ENCODE data around the gene GATAD2B.
A peak's percentile ranks its signal among the peaks of the same experiment; 100 is the strongest.

Gene GATAD2B

GRCh38 chr1:153929426-153929825 lies 6.7 kb upstream of the GATAD2B start:
- Histone ChIP-seq H3K9me3 (ENCODE audit: control insufficient read depth, insufficient read depth, low read depth, low read length) (no peaks in the 10 kb centered on the region), H3K4me3 (ENCODE audit: low read depth, low read length) (no peak overlapping the region), H3K36me3 (ENCODE audit: control insufficient read depth in 2 of 2, insufficient read depth in 1 of 2, low read length in 2 of 2) (peaks cover 0 to 43% of the 10 kb centered on the region in 2 experiments; a peak in 2 of 3 replicates), H3K4me1 (ENCODE audit: control insufficient read depth, insufficient read depth, low read length) (no peaks in the 10 kb centered on the region), H3K27ac (ENCODE audit: extremely low read depth, low read depth, low read length) (no peak overlapping the region)
- CTCF ChIA-PET: interaction anchor here (1.1 to 1.9 kb wide), 4 partner anchors 11 to 132 kb away, joined by 3 to 13 read pairs (median 4); partner anchors contain the start of gene DENND4B
- POLR2A ChIA-PET: interaction anchor here (0.7 to 1.4 kb wide), 2 partner anchors 10 to 17 kb away, joined by 3 to 6 read pairs; partner anchors contain the start of gene DENND4B
- no peak for TF ChIP-seq ZNF548 (tag by site-specific recombination; IDR thresholded peaks at IDR 0.05)
- TF ChIP-seq ZXDB (tag by site-specific recombination; IDR thresholded peaks at IDR 0.05): no peak
- TF ChIP-seq ZNF148 (tag by site-specific recombination; IDR thresholded peaks at IDR 0.05; ENCODE audit: borderline replicate concordance): no peak
- no peak for TF ChIP-seq ZNF777 (tag by site-specific recombination; IDR thresholded peaks at IDR 0.05; ENCODE audit: borderline replicate concordance)
- TF ChIP-seq MEIS1 (CRISPR knock-in tag; IDR thresholded peaks at IDR 0.05; ENCODE audit: borderline replicate concordance): no peak
- no peak for TF ChIP-seq ZBTB7A (tag by site-specific recombination; IDR thresholded peaks at IDR 0.05; ENCODE audit: low read depth)
- no peak for TF ChIP-seq ZNF324 (tag by site-specific recombination; IDR thresholded peaks at IDR 0.05)
- TF ChIP-seq YY2 (tag by site-specific recombination; IDR thresholded peaks at IDR 0.05): no peak
- TF ChIP-seq ZNF24 (tag by site-specific recombination; IDR thresholded peaks at IDR 0.05): no peak
- TF ChIP-seq CTCF (tag by site-specific recombination; IDR thresholded peaks at IDR 0.05): no peak
- no peak for TF ChIP-seq ZNF121 (tag by site-specific recombination; IDR thresholded peaks at IDR 0.05)
- TF ChIP-seq ZNF48 (tag by site-specific recombination; IDR thresholded peaks at IDR 0.05): no peak
- TF ChIP-seq ZSCAN23 (tag by site-specific recombination; IDR thresholded peaks at IDR 0.05): no peak

GRCh38 chr1:153928791-153929341 lies 6.1 kb upstream of the GATAD2B start:
- POLR2A ChIA-PET: interaction anchor here (0.8 to 2.1 kb wide), 5 partner anchors 18 to 153 kb away, joined by 3 to 10 read pairs (median 5); partner anchors contain the start of genes DENND4B, RPS27 and SLC39A1
- CTCF ChIA-PET: interaction anchor here (1.3 to 1.9 kb wide), 3 partner anchors 18 to 132 kb away, joined by 3 to 13 read pairs (median 6); partner anchors contain the start of gene DENND4B
- peaks cover 0 to 37% of the 10 kb centered on the region in 2 experiments; a peak in 2 of 3 replicates for H3K36me3 ChIP-seq (ENCODE audit: control insufficient read depth in 2 of 2, insufficient read depth in 1 of 2, low read length in 2 of 2)

More at GRCh38 chr1:153928791-153929341, 6.1 kb upstream of the GATAD2B start:
- TF ChIP-seq ZNF132 (tag by site-specific recombination; IDR thresholded peaks at IDR 0.05; ENCODE audit: borderline replicate concordance) (no peak), OSR2 (tag by site-specific recombination; IDR thresholded peaks at IDR 0.05) (no peak), ZNF398 (tag by site-specific recombination; IDR thresholded peaks at IDR 0.05) (0 out of 2 replicates have a peak, but pooled peaks have one; percentile 14), ZIC2 (tag by site-specific recombination; IDR thresholded peaks at IDR 0.05) (peak; percentile 39; the same call in 1 of the 2 replicates)
- no peaks in the 10 kb centered on the region for H3K4me1 ChIP-seq (ENCODE audit: control insufficient read depth, insufficient read depth, low read length)
- H3K27ac ChIP-seq (ENCODE audit: extremely low read depth, low read depth, low read length): no peak overlapping the region
- no peak overlapping the region for H3K4me3 ChIP-seq (ENCODE audit: low read depth, low read length)
- H3K9me3 ChIP-seq (ENCODE audit: control insufficient read depth, insufficient read depth, low read depth, low read length): no peaks in the 10 kb centered on the region
